Stimulated activated effector memory CD8-positive, alpha-beta T cell treated with anti-CD3 and anti-CD28 coated beads, Interleukin-12 subunit alpha, Interleukin-12 subunit beta, amount 100 ng/mL, for 72 hours (primary cell): ENCODE results near the gene EMC1.
"Not testable (repeated sequence)": the region's sequence is repeated elsewhere in the genome, so short reads cannot be mapped to it uniquely, and the experiment has no call there.

ENCODE experiments used
- ATAC-seq: fragments of 150-1000 bp; cut with Tn5 transposase; 2 replicates; pipeline ENCODE4 v1.10.0; 2021
- DNase-seq, 2 donors: peaks; one replicate each; pipeline ENCODE4 v3.0.0; 2021 to 2022; ENCODE audit warnings: low spot score in 2 of 2
- H3K27ac Mint-ChIP-seq: one replicate; pipeline ENCODE4 v1.8.0; 2022; ENCODE audit warnings: mild to moderate bottlenecking, mixed read lengths
- H3K36me3 Mint-ChIP-seq: one replicate; pipeline ENCODE4 v1.8.0; 2022; ENCODE audit warnings: mild to moderate bottlenecking, mixed read lengths
- H3K4me1 Mint-ChIP-seq: one replicate; pipeline ENCODE4 v1.8.0; 2022; ENCODE audit warnings: mixed read lengths
- H3K4me3 Mint-ChIP-seq: one replicate; pipeline ENCODE4 v1.8.0; 2022; ENCODE audit warnings: mild to moderate bottlenecking, mixed read lengths
- H3K9me3 Mint-ChIP-seq: one replicate; pipeline ENCODE4 v1.8.0; 2022; ENCODE audit warnings: mixed read lengths

EMC1 gene

DNA sequence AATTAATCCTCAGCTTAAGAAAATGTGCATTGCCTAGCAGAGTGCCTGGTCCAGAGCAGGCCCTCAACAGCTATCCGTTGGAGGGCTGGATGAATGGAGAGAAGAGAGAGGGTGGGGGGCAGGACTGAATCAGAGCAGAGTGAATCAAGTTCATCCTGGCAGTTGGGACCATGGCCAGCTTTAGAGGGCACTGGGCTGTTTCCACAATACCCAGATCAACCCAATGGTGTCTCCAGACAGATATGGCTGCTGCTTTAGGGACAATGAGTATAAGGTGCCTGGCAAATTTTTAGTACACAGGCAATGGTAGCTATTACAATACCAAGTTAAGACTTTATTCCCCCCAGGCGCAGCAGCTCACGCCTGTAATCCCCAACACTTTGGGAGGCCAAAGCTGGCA, 17.1 kb downstream of the EMC1 start:
- ATAC-seq, result no peak
- Mint-ChIP-seq H3K4me3 (no peak overlapping the region), H3K36me3 (peaks cover 97% of the 10 kb centered on the region), H3K9me3 (no peaks in the 10 kb centered on the region), H3K4me1 (no peaks in the 10 kb centered on the region), H3K27ac (no peak overlapping the region)
- no peak for DNase-seq

DNA sequence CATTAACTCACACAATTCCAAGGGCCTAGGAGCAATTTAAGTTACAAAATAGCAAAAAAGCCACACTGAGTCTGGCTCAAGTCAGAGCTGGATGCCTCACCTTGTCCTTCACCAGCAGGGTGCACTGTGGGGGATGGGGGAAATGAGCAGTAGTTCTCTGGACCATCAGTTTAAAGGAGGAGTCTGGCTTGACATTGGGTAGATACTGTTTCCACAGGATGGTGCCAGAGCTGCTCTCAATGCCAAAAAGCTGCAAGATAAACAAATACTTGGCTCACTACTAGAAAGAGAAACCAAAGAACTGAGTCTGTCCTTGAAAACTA, 18.8 kb downstream of the EMC1 start:
- Mint-ChIP-seq H3K4me3 (no peak overlapping the region), H3K9me3 (no peaks in the 10 kb centered on the region), H3K27ac (no peak overlapping the region), H3K36me3 (peaks cover 98% of the 10 kb centered on the region), H3K4me1 (no peaks in the 10 kb centered on the region)
- no peak for ATAC-seq
- no peak for DNase-seq

DNA sequence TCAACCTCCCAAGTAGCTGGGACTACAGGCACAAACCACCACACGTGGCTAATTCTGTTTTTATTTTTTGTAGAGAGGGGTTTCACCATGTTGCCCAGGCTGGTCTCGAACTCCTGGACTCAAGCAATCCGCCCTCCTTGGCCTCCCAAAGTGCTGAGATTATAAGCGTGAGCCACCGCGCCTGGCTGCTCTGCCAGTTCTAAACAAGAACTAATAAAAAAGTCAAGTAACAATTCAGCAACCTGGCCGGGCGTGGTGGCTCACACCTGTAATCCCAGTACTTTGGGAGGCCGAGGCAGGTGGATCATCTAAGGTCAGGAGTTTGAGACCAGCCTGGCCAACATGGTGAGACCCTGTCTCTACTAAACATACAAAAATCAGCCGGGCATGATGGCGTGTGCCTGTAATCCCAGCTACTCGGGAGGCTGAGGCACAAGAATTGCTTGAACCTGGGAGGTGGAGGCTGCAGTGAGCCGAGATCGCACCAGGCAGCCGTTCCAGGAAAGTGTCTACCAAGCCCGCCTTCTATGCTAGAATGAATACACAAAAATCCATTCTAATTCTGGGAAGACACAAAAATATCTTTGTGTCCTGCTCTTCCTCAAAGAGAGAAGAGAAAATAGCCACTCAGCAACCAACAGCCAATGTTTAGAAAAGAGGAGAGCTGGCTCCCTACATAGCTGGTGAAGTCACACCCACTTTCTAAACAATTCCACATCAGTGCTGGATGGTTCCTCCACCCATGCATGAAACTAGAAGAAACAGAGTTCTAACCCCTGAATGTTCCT, 19.4 kb downstream of the EMC1 start:
- H3K4me3 Mint-ChIP-seq, H3K27ac Mint-ChIP-seq, H3K4me1 Mint-ChIP-seq, DNase-seq, H3K9me3 Mint-ChIP-seq, ATAC-seq: not testable (repeated sequence)
- peaks cover 100% of the 10 kb centered on the region for H3K36me3 Mint-ChIP-seq

DNA sequence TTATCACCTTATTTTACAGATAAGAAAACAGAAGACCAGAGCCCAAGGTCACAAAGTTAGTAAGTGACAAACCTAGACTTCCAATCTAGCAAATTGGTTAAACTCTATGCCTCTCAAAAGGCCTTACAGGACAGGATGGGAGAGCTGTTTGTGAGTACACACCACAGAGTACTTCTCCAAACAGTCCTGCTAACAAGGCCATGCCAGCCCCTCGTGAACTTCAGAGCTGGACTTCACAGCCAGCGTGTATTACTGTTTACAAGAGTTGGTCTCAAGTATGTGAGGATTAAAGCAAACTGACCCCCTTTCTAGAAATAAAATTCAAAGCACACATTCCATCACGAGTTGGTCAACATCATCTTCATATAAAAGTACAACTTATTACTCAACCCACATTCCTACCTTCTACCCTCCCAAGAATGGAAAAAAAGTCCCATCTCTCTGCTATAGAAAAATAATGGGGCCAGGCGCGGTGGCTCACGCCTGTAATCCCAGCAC, 21.4 kb downstream of the EMC1 start:
- peak overlapping the region; percentile 34 for H3K27ac Mint-ChIP-seq
- H3K4me1 Mint-ChIP-seq, result no peaks in the 10 kb centered on the region
- no peaks in the 10 kb centered on the region for H3K9me3 Mint-ChIP-seq
- H3K4me3 Mint-ChIP-seq, result no peak overlapping the region
- peaks cover 100% of the 10 kb centered on the region for H3K36me3 Mint-ChIP-seq
- no peak for DNase-seq
- no peak for ATAC-seq

DNA sequence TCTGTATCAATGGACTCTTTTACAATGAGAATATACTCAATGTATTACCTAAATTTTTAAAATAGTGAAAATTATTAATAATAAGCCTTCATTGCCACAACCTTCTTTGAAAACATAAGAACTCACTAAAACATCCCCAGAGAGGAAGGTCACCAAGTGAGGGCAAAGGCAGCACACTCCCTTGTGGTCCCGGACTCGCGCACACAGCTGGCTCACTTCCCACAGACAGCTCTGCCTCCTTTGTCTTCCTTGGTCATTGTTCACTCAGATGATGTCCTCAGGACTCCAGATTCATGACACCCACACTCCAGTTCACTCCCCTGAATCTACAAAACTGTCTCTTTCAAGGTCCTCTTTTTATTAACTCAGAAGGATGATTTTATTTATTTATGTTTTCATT, 22.1 kb downstream of the EMC1 start:
- Mint-ChIP-seq H3K36me3 (peaks cover 100% of the 10 kb centered on the region), H3K4me3 (no peak overlapping the region), H3K27ac (peak overlapping the region; percentile 34), H3K4me1 (peaks cover 6% of the 10 kb centered on the region), H3K9me3 (no peaks in the 10 kb centered on the region)
- DNase-seq, result no peak
- no peak for ATAC-seq

DNA sequence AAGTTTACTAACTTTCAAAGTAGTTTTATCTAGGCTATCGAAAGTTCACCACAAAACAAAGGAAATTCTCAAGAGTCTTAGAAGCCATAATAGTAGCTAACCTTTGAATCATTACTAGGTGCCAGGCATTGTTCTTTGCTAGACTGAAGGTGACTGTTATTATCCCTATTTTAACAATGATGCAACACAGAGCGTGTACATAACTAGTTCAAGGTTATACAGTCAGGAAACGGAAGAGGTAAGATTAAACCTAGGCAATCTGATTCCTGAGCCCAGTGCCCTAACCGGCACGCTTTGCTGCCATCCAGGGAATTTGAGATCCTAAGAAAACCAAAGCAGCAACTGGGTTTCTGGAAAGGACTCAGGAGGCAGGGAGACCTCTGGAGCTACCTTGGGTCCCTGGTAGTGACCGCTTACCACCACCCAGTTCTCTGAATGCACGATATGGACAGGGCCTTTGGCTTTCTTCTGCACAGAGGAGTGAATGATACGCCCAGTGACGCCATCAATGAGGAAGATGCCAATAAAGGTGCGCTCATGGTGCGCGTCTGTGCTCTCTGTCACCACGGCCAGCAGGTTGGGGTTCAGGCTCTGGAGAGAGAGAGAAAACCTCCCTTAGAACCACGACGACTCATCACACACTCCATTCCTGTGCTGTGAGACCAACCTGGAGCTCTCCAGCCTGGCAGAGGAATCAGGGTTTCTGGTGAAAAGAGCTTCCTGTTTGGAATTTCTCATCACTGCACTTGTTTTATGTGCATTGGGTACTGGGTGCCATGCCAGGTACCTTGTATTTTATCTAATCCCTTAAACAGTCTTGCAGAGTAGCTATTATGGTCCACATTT, 28.1 kb downstream of the EMC1 start:
- Mint-ChIP-seq H3K4me3 (no peak overlapping the region), H3K36me3 (peaks cover 100% of the 10 kb centered on the region), H3K27ac (no peak overlapping the region), H3K4me1 (peaks cover 18% of the 10 kb centered on the region), H3K9me3 (no peaks in the 10 kb centered on the region)
- DNase-seq (no peak), ATAC-seq (no peak)

DNA sequence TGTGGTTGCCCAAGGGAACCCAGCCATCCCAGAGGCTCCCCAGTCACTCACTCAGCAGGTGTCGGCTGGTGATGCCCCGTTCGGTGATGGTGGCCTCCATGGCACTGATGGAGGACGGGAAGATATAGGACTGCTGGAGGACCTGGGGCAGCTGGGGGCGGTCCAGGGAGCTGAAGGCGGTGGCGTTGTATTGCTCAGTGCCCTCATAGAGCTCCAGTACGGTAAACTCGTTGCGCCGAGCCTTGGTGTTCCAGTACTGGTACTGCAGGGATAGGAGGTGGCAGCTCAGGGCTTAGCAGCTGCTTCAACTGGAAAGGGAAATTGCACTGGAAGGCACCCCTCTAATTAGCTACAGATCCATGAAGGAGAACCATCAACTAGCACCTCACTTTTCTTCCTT, 28.8 kb downstream of the EMC1 start:
- Mint-ChIP-seq H3K9me3 (no peaks in the 10 kb centered on the region), H3K27ac (no peak overlapping the region), H3K4me3 (no peak overlapping the region), H3K4me1 (peaks cover 18% of the 10 kb centered on the region), H3K36me3 (peaks cover 100% of the 10 kb centered on the region)
- ATAC-seq, result no peak
- no peak for DNase-seq

DNA sequence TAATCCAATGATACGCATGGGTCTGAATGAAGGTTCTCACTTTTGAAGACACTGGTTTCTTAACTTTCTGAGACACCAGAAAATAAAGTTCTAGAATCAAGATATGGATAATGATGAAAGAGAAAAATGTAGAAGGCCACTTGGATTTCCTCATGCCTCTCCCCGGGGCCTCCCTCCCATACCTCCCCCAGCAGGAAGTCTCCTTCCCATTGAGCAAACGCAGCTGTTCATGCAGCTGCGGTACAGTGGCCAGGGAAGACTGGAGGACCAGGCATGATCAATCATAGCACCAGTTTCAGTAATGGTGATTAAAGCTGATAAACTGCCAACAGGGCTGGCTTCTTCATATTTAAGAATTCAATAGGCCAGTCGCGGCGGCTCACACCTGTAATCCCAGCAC, 30.3 kb downstream of the EMC1 start:
- no peak for ATAC-seq
- no peaks in the 10 kb centered on the region for H3K9me3 Mint-ChIP-seq
- peaks cover 100% of the 10 kb centered on the region for H3K36me3 Mint-ChIP-seq
- H3K4me1 Mint-ChIP-seq, result peaks cover 18% of the 10 kb centered on the region
- H3K27ac Mint-ChIP-seq, result peak overlapping the region; percentile 72
- no peak for DNase-seq
- H3K4me3 Mint-ChIP-seq, result no peak overlapping the region

DNA sequence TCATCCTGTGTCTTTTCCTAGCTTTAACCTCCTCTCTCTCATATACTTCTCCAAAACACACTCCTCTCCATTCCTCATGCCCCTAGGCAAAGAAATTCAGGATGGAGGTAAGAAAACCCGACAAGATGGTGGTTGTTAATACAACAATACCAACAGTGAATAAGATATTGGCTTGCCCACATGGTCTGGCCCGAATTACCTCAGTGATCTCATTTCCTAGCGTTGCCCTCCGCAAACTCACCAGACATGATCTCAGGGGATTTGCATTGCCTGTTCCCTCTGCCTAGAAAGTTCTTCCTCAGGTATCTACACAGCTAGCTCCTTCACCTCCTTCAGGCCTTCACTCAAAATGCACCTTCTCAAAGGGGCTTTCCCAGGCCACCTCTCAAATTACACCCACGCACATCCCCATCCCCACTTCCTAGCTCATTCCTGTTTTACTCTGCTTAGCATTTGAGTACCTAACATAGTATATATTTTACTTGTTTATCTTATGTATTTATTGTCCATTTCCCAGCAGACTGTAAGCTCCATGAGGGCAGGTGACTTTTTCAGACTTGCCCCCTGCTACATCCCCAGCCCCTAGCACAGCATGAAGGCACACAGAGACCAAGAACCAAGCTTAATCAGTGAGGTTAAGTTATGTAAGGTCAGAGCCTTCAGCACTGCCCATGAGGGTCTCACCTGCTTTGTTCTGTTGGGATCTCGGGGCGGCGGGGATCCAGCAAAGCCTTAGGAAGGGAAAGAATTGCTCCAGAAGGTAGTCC, 31.1 kb downstream of the EMC1 start:
- peak overlapping the region; percentile 72 for H3K27ac Mint-ChIP-seq
- no peak for DNase-seq
- H3K4me1 Mint-ChIP-seq, result peaks cover 18% of the 10 kb centered on the region
- no peak overlapping the region for H3K4me3 Mint-ChIP-seq
- H3K36me3 Mint-ChIP-seq, result peaks cover 100% of the 10 kb centered on the region
- no peak for ATAC-seq
- H3K9me3 Mint-ChIP-seq, result no peaks in the 10 kb centered on the region

DNA sequence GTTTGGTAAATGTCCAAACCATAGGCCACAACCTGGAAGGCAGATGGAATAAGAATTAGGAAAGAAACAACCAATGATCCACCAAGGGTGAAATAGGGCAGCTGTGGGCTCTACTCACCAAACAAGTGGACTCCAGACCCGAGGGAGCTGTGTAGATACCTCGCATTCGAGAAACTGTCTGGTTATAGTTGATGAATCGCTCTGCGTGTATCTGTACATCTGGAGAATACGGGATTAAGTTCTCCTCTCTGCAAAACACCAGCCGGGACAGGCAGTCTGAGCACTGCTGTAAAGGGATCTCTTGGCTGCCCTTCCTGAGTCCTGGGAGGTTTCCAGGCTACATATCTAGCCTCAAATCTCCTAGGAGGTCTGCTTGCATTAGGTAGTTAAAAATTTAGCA, 31.9 kb downstream of the EMC1 start:
- Mint-ChIP-seq H3K27ac (peak overlapping the region; percentile 72), H3K36me3 (peaks cover 100% of the 10 kb centered on the region), H3K4me1 (peaks cover 14% of the 10 kb centered on the region), H3K4me3 (no peak overlapping the region), H3K9me3 (no peaks in the 10 kb centered on the region)
- ATAC-seq (no peak), DNase-seq (no peak)

DNA sequence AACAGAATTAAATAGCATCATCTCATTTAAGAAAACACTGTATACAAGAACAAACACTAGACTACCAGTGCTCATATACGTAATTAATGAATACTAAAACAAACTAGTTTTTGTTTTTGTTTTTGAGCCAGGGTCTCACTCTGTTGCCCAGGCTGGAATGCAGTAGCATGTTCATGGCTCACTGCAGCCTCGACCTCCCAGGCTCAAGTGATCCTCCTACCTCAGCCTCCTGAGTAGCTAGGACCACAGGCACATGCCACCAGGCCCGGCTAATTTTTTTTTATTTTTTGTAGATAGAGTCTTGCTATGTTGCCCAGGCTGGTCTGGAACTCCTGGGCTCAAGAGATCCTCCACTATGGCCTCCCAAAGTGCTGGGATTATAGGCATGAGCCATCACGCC, 34.7 kb downstream of the EMC1 start:
- not testable (repeated sequence) for H3K9me3 Mint-ChIP-seq, ATAC-seq, H3K4me3 Mint-ChIP-seq, DNase-seq
- peak overlapping the region; percentile 32 for H3K27ac Mint-ChIP-seq
- H3K36me3 Mint-ChIP-seq, result peaks cover 97% of the 10 kb centered on the region
- H3K4me1 Mint-ChIP-seq, result peaks cover 21% of the 10 kb centered on the region

DNA sequence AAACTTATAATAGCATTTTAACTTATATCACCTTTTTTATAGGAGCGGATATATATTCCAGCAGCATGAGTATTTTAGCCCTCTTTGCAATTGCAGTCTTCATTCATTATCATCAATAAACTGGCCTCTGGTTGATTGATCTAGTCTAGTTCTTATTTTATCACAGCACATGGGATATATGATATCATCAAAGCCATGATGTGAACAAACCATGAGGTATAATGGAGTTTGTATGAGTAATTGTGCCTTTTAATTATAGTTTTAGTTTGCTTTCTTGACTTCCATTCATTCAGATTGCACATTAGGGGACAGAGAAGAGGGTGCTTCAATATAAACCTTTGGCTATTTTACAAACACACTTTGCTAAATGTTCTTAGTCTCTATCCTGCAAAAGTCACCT, 37.7 kb downstream of the EMC1 start:
- Mint-ChIP-seq H3K27ac (peak overlapping the region; percentile 21), H3K36me3 (peaks cover 75% of the 10 kb centered on the region), H3K9me3 (no peaks in the 10 kb centered on the region), H3K4me3 (no peak overlapping the region), H3K4me1 (peaks cover 28% of the 10 kb centered on the region)
- ATAC-seq (no peak), DNase-seq (no peak)

DNA sequence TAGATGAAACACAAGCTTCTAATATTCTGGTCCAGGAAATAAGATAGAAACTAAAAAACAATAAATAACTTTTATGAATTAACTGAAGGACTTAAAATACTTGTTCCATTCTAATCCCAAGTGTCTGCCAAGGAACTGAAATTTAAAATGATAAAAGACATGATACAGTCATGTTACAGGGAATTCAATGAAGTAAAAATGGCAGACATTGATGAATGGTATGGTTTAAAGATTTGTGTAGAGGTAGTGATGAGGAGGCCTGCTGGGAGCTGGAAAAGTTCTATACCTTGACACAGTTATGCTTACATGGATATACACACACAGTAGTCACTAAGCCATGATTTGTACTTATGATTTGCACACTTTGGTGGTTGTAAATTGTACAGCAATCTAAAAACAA, 39.2 kb downstream of the EMC1 start:
- H3K9me3 Mint-ChIP-seq, result no peaks in the 10 kb centered on the region
- peaks cover 36% of the 10 kb centered on the region for H3K4me1 Mint-ChIP-seq
- H3K36me3 Mint-ChIP-seq, result peaks cover 66% of the 10 kb centered on the region
- no peak for ATAC-seq
- DNase-seq, result no peak
- H3K4me3 Mint-ChIP-seq, result peak overlapping the region; percentile 81
- H3K27ac Mint-ChIP-seq, result no peak overlapping the region

DNA sequence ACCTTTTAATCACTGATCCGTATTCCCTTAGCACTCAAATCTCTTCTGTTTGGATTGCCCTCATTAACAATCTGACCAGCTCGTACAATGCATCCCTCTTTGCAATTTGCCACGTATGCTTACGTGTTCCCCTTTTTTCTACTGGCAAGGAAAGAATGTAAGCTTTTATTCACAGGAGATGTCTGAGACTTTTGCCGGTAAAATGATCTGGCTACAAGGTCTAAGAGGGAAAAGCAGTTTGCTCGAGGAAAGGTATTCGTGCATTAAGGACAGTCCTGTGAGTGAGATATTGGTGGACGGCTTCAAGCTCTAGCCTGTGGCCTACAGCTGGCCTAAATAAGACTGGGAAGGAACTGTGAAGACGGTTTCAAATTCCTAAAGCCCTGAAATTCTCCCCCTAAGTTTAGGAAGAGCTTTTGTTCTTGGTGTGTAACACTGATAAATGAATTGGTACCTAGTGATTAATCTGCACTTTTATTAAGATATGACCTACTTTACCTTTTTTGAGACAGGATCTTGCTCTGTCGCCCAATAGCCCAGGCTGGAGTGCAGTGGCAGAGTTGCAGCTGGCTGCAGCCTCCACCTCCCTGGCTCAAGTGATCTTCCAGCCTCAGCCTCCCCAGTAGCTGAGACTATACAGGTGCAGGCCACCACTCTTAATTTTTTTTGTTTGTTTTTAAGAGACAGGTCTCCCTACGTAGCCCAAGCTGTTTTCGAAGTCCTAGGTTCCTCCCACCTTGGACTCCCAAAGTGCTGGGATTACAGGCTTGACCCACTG, 40.4 kb downstream of the EMC1 start:
- ATAC-seq, result no peak
- Mint-ChIP-seq H3K9me3 (no peaks in the 10 kb centered on the region), H3K36me3 (peaks cover 63% of the 10 kb centered on the region), H3K27ac (peak overlapping the region; percentile 95), H3K4me3 (peak overlapping the region; percentile 81), H3K4me1 (peaks cover 44% of the 10 kb centered on the region)
- DNase-seq, result peak in 1 of 2 donors; percentile 51
